GM23338 (cell line): ENCODE measurements around the gene SLC39A10.

Experiments used
- CREB1 ChIP-seq: fragments of 250-450 bp; sonication (Bioruptor Pico); IDR thresholded peaks from 2 replicates; pipeline ENCODE4 v1.5.0; 2020; ENCODE audit warnings: low read depth, mild to moderate bottlenecking, moderate library complexity
- EZH2 ChIP-seq: fragments of 200-600 bp; sonication (generic); IDR thresholded peaks from one replicate; pipeline ENCODE4 v1.8.0; 2017; ENCODE audit warnings: antibody characterized with exemption, mild to moderate bottlenecking, low read depth; ENCODE audit not compliant: unreplicated experiment
- EZH2phosphoT487 ChIP-seq: fragments of 200-600 bp; sonication (generic); IDR thresholded peaks from one replicate; pipeline ENCODE4 v1.8.1; 2018; ENCODE audit warnings: antibody characterized with exemption; ENCODE audit not compliant: unreplicated experiment
- JUNB ChIP-seq: IDR thresholded peaks from one replicate; pipeline ENCODE4 v1.6.1; 2016; ENCODE audit warnings: antibody characterized with exemption; ENCODE audit not compliant: unreplicated experiment
- POLR2AphosphoS5 ChIP-seq: IDR thresholded peaks from 2 replicates; pipeline ENCODE4 v1.6.1; 2016; ENCODE audit warnings: antibody characterized with exemption, low read depth
- TF ChIP-seq, protein P1 (sequence below), 2 experiments: fragments of 200-600 bp in 1 of 2; sonication (generic) in 1 of 2; conservative IDR thresholded peaks; 2 replicates each; pipeline versions ENCODE4 v1.5.1 to v1.6.1; 2016 to 2017; ENCODE audit warnings: antibody characterized with exemption in 2 of 2, low read depth in 2 of 2, mild to moderate bottlenecking in 2 of 2, moderate library complexity in 1 of 2
- TF ChIP-seq, protein P2 (sequence below): IDR thresholded peaks from one replicate; pipeline ENCODE4 v1.6.1; 2018; ENCODE audit warnings: antibody characterized with exemption; ENCODE audit not compliant: unreplicated experiment

DNA sequence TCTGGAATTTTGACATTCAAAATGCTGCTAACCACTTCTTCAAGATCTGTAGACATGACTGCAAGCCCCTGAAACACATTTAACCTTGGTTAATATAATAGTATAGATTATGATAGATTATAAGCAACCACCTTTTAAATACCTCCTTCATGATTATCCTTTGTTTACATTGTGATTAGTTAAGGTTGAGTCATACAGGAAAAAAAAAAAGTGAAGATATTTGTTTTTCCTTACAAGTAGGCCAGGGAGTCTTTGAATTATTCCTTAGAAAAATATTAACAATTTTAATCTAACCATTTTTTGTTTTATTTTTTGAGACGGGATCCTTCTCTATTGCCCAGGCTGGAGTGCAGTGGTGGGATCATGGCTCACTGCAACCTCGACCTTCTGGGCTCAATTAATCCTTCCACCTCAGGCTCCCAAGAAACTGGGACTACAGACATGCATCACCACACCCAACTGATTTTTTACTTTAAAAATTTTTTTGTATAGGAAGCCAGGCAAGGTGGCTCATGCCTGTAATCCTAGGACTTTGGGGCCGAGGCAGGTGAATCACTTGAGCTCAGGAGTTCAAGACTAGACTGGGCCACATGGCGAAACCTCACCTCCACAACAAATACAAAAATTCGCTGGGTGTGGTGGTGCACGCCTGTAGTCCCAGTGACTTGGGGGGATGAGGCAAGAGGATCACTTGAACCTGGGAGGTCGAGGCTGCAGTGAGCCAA lies 99.4 kb downstream of the SLC39A10 start:
- TF ChIP-seq, protein P1, sequence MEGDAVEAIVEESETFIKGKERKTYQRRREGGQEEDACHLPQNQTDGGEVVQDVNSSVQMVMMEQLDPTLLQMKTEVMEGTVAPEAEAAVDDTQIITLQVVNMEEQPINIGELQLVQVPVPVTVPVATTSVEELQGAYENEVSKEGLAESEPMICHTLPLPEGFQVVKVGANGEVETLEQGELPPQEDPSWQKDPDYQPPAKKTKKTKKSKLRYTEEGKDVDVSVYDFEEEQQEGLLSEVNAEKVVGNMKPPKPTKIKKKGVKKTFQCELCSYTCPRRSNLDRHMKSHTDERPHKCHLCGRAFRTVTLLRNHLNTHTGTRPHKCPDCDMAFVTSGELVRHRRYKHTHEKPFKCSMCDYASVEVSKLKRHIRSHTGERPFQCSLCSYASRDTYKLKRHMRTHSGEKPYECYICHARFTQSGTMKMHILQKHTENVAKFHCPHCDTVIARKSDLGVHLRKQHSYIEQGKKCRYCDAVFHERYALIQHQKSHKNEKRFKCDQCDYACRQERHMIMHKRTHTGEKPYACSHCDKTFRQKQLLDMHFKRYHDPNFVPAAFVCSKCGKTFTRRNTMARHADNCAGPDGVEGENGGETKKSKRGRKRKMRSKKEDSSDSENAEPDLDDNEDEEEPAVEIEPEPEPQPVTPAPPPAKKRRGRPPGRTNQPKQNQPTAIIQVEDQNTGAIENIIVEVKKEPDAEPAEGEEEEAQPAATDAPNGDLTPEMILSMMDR (conservative IDR thresholded peaks at IDR 0.05; ENCODE audit: low read depth in 2 of 2), result no peak
- TF ChIP-seq POLR2AphosphoS5 (no peak), EZH2 (no peak), EZH2phosphoT487 (no peak), JUNB (no peak), CREB1 (CRISPR knock-in tag) (no peak)
- TF ChIP-seq, protein P2, sequence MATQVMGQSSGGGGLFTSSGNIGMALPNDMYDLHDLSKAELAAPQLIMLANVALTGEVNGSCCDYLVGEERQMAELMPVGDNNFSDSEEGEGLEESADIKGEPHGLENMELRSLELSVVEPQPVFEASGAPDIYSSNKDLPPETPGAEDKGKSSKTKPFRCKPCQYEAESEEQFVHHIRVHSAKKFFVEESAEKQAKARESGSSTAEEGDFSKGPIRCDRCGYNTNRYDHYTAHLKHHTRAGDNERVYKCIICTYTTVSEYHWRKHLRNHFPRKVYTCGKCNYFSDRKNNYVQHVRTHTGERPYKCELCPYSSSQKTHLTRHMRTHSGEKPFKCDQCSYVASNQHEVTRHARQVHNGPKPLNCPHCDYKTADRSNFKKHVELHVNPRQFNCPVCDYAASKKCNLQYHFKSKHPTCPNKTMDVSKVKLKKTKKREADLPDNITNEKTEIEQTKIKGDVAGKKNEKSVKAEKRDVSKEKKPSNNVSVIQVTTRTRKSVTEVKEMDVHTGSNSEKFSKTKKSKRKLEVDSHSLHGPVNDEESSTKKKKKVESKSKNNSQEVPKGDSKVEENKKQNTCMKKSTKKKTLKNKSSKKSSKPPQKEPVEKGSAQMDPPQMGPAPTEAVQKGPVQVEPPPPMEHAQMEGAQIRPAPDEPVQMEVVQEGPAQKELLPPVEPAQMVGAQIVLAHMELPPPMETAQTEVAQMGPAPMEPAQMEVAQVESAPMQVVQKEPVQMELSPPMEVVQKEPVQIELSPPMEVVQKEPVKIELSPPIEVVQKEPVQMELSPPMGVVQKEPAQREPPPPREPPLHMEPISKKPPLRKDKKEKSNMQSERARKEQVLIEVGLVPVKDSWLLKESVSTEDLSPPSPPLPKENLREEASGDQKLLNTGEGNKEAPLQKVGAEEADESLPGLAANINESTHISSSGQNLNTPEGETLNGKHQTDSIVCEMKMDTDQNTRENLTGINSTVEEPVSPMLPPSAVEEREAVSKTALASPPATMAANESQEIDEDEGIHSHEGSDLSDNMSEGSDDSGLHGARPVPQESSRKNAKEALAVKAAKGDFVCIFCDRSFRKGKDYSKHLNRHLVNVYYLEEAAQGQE, result no peak
